ENCODE results near the gene EPOP. TPM values are rescaled to one million over a fixed set of nuclear protein-coding genes. Genes with fewer than 3 reads are reported as not detected.

EPOP gene
- total and polyA plus RNA-seq, 2 of the 13 experiments (the other 11 are each of a cell fraction or from before 2014, with no cell fraction given): 14.7 to 37.8 TPM

- TF ChIP-seq ZNF136 (CRISPR knock-in tag; IDR thresholded peaks at IDR 0.05; ENCODE audit: low read depth) (peak; percentile 69; the same call in 1 of the 2 replicates), SMYD3 (CRISPR knock-in tag; IDR thresholded peaks at IDR 0.05) (peak; percentile 94), MED13 (CRISPR knock-in tag; IDR thresholded peaks at IDR 0.05) (peak; percentile 89; the same call in 1 of the 2 replicates), PITX1 (CRISPR knock-in tag; IDR thresholded peaks at IDR 0.05) (peak; percentile 56; the same call in 1 of the 2 replicates), KLF13 (CRISPR knock-in tag; IDR thresholded peaks at IDR 0.05) (peak; percentile 93; the same call in 1 of the 2 replicates), POLR2G (IDR thresholded peaks at IDR 0.05; ENCODE audit: low read depth, low read length) (peak; percentile 91), BCLAF1 (IDR thresholded peaks at IDR 0.05) (no peak), ZNF598 (CRISPR knock-in tag; IDR thresholded peaks at IDR 0.05; ENCODE audit: borderline replicate concordance) (peak; percentile 90; the same call in 1 of the 2 replicates), ATM (IDR thresholded peaks at IDR 0.05; ENCODE audit: borderline replicate concordance) (no peak), KDM3A (CRISPR knock-in tag; IDR thresholded peaks at IDR 0.05; ENCODE audit: low read depth) (peak; percentile 89; the same call in 1 of the 2 replicates), ZBTB38 (CRISPR knock-in tag; IDR thresholded peaks at IDR 0.05) (peak; percentile 93), FOXA3 (CRISPR knock-in tag; IDR thresholded peaks at IDR 0.05) (peak; percentile 69), ZNF292 (CRISPR knock-in tag; IDR thresholded peaks at IDR 0.05; ENCODE audit: borderline replicate concordance, low read depth) (no peak)
- TF ChIP-seq, protein P1, sequence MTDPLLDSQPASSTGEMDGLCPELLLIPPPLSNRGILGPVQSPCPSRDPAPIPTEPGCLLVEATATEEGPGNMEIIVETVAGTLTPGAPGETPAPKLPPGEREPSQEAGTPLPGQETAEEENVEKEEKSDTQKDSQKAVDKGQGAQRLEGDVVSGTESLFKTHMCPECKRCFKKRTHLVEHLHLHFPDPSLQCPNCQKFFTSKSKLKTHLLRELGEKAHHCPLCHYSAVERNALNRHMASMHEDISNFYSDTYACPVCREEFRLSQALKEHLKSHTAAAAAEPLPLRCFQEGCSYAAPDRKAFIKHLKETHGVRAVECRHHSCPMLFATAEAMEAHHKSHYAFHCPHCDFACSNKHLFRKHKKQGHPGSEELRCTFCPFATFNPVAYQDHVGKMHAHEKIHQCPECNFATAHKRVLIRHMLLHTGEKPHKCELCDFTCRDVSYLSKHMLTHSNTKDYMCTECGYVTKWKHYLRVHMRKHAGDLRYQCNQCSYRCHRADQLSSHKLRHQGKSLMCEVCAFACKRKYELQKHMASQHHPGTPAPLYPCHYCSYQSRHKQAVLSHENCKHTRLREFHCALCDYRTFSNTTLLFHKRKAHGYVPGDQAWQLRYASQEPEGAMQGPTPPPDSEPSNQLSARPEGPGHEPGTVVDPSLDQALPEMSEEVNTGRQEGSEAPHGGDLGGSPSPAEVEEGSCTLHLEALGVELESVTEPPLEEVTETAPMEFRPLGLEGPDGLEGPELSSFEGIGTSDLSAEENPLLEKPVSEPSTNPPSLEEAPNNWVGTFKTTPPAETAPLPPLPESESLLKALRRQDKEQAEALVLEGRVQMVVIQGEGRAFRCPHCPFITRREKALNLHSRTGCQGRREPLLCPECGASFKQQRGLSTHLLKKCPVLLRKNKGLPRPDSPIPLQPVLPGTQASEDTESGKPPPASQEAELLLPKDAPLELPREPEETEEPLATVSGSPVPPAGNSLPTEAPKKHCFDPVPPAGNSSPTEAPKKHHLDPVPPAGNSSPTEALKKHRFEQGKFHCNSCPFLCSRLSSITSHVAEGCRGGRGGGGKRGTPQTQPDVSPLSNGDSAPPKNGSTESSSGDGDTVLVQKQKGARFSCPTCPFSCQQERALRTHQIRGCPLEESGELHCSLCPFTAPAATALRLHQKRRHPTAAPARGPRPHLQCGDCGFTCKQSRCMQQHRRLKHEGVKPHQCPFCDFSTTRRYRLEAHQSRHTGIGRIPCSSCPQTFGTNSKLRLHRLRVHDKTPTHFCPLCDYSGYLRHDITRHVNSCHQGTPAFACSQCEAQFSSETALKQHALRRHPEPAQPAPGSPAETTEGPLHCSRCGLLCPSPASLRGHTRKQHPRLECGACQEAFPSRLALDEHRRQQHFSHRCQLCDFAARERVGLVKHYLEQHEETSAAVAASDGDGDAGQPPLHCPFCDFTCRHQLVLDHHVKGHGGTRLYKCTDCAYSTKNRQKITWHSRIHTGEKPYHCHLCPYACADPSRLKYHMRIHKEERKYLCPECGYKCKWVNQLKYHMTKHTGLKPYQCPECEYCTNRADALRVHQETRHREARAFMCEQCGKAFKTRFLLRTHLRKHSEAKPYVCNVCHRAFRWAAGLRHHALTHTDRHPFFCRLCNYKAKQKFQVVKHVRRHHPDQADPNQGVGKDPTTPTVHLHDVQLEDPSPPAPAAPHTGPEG (CRISPR knock-in tag; IDR thresholded peaks at IDR 0.05): peak; percentile 95
- TF ChIP-seq, protein P2, sequence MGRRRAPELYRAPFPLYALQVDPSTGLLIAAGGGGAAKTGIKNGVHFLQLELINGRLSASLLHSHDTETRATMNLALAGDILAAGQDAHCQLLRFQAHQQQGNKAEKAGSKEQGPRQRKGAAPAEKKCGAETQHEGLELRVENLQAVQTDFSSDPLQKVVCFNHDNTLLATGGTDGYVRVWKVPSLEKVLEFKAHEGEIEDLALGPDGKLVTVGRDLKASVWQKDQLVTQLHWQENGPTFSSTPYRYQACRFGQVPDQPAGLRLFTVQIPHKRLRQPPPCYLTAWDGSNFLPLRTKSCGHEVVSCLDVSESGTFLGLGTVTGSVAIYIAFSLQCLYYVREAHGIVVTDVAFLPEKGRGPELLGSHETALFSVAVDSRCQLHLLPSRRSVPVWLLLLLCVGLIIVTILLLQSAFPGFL (CRISPR knock-in tag; IDR thresholded peaks at IDR 0.05): peak; percentile 92
- TF ChIP-seq, protein P3, sequence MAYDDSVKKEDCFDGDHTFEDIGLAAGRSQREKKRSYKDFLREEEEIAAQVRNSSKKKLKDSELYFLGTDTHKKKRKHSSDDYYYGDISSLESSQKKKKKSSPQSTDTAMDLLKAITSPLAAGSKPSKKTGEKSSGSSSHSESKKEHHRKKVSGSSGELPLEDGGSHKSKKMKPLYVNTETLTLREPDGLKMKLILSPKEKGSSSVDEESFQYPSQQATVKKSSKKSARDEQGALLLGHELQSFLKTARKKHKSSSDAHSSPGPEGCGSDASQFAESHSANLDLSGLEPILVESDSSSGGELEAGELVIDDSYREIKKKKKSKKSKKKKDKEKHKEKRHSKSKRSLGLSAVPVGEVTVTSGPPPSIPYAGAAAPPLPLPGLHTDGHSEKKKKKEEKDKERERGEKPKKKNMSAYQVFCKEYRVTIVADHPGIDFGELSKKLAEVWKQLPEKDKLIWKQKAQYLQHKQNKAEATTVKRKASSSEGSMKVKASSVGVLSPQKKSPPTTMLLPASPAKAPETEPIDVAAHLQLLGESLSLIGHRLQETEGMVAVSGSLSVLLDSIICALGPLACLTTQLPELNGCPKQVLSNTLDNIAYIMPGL (CRISPR knock-in tag; IDR thresholded peaks at IDR 0.05; ENCODE audit: borderline replicate concordance in 1 of 2, low read depth in 1 of 2): peak; percentile 12 to 83; a peak in 1 of 4 replicates
These were observed at the start of gene EPOP (continued) for GRCh38 chr17:38674749-38675615.
